HG02885 (cell line): Measurements from ENCODE around the gene C2CD4C.
"Not testable (repeated sequence)": the region's sequence is repeated elsewhere in the genome, so short reads cannot be mapped to it uniquely, and the experiment has no call there.

Experiments used
- ATAC-seq: cut with Tn5 transposase; IDR thresholded peaks from one replicate; pipeline ENCODE4 v1.9.1; 2021; ENCODE audit warnings: mild to moderate bottlenecking; ENCODE audit not compliant: unreplicated experiment, poor library complexity

The C2CD4C gene

GRCh38 chr19:408902-409515 is at the start of gene C2CD4C:
C2CD4C (minus strand) TSS chr19:409147; CDS start chr19:408361, 786 bp downstream.
- no peak for ATAC-seq

- no peak for ATAC-seq
Observed at GRCh38 chr19:458091-459042, 49.4 kb upstream of the C2CD4C start.

- no peak for ATAC-seq
Observed at GRCh38 chr19:457636-458035, 48.7 kb upstream of the C2CD4C start.

- no peak for ATAC-seq
Observed at GRCh38 chr19:456547-457110, 47.7 kb upstream of the C2CD4C start.

- no peak for ATAC-seq
Observed at GRCh38 chr19:455851-456546, 47.1 kb upstream of the C2CD4C start.

- ATAC-seq: no peak
Observed at GRCh38 chr19:455031-455705, 46.2 kb upstream of the C2CD4C start.

DNA sequence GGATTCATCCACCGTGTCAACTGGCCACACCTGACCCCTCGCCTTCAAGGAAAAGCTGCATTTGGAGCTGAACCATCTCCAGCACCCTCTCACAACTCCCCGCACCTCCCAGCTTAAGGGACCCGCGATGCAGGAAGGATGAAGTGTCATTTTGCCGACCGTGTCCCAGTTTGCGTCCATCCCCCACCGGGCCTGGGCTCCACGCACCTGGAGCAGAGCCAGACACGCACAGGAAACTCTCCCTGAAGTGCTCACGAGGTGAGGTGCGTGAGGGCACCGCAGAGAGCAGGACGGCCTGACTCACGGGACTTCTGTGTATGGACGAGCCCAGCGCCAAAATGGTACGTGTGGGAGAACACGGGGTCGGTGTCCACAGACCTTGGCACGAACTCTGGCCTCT is 44.7 kb upstream of the C2CD4C start:
- no peak for ATAC-seq

- ATAC-seq: no peak
Observed at GRCh38 chr19:452829-453228, 43.9 kb upstream of the C2CD4C start.

DNA sequence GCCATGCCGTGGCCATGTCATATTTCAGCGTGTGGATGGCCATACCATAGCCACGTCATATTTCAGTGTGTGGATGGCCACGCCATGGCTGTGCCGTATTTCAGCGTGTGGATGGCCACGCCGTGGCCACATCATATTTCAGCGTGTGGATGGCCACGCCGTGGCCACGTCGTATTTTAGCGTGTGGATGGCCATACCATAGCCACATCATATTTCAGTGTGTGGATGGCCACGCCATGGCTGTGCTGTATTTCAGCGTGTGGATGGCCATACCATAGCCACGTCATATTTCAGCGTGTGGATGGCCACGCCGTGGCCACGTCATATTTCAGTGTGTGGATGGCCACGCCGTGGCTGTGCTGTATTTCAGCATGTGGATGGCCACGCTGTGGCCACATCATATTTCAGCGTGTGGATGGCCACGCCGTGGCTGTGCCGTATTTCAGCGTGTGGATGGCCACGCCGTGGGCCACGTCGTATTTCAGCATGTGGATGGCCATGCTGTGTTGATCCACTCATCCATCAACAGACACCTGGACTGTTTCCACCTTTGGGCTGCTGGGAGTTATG is 42.0 kb upstream of the C2CD4C start:
- not testable (repeated sequence) for ATAC-seq

DNA sequence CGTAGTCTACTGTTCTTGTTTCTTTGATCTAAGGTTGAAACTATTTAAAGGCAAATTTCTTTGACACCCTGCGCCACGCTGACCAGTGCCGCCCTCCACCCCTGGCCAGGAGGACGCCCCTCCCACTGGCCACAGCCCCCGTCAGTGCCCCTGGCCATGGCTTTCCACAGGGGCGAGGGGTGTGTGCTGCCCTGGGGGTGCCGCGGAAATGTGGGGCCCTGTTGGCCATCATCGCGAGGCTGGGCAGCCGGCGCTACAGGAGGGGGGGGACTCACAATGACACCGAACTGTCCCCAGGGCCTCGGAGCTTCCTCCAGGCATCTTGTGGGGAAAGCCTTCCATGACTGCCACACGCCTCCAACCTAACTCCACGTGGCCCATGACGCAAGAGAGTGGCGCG is 41.0 kb upstream of the C2CD4C start:
- no peak for ATAC-seq

- no peak for ATAC-seq
Observed at GRCh38 chr19:447816-448560, 39.0 kb upstream of the C2CD4C start.

DNA sequence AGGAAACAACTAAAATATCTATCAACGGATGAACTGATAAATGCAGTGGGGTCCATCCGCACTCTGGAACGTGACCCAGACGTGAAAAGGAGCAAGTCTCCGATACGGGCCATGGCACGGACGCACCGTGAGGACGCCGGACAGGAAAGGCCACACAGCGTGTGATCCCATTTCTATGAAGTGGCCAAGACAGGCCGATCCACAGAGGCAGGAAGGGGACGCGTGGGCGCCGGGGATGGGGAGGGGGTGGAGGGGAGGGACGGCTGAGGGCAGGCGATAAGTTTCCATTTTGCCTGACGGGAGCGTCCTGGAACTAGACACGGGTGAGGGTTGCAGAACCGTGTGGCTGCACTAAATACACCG is 38.1 kb upstream of the C2CD4C start:
- no peak for ATAC-seq

- ATAC-seq: no peak
Observed at GRCh38 chr19:444677-445210, 35.8 kb upstream of the C2CD4C start.

- no peak for ATAC-seq
Observed at GRCh38 chr19:443005-443404, 34.1 kb upstream of the C2CD4C start.

GRCh38 chr19:442085-442484 is 33.1 kb upstream of the C2CD4C start:
- no peak for ATAC-seq

- ATAC-seq: no peak
Observed at GRCh38 chr19:441213-441836, 32.4 kb upstream of the C2CD4C start.

DNA sequence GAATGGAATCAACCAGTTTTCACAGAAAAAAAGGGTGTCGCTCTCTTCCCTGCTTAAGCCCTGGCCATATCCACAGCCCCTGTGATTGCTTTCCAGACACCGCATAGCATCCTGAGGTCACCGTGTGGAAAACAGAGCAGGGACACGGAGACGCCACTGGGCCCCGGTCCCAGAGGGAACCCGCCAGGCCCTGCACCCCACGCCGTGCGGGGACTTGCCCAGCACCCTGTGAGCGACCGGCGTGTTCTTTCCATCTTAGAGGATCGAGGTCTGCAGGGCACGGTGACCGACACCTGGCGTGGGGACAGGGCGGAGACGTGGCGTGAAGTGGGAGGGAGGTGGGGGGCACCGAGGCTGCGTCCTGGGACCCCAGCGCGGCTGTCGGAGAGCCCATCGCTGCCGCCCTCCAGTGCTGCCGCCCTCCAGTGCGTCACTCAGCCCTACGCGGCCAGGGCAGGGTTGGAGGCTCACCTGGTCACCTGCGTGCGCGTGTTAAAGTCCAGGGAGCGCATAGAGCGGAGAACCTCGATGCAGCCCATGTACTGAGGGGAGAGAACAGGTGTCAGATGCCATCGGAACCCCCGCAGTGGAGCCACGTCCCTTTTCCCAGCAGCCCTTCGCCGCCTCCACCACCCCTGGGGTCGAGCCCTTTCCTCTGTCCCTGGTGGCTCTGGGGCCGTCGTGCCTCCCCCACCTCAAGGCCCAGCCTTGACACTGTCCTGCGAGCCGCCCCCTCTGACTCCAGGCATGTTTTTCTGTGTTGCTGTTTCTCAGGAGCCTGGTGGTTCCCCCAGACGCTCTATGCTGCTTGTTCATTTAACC is 31.7 kb upstream of the C2CD4C start:
- no peak for ATAC-seq
